ENCODE measurements around the gene HES7.

The HES7 gene

DNA sequence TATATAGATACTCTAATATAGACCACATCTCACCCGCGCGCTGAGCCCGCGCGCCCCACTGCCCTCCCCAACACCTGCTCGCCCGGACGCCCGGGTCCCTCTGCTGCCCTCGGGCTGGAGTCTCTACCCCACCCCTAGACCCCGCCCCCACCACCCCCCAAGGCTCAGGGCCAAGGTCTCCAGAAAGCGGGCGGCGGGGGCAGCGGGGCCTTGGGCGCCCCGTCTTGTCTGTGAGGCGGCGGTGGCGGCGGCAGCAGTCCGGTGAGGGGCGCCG lies 2.6 kb downstream of the HES7 start:
- Histone ChIP-seq H3K4me3 (ENCODE audit: low read depth in 1 of 2, low read length in 2 of 2) (peak overlapping the region; percentile 22 to 98; a peak in 3 of 4 replicates), H3K4me1 (ENCODE audit: insufficient read depth, low read length) (peaks cover 86% of the 10 kb centered on the region), H2AFZ (ENCODE audit: low read depth, low read length) (no peak overlapping the region), H4K20me1 (ENCODE audit: insufficient read depth, low read length) (peaks cover 30% of the 10 kb centered on the region; the same call in 1 of the 2 replicates), H3K79me2 (ENCODE audit: insufficient read depth, low read length) (no peaks in the 10 kb centered on the region), H3K4me2 (ENCODE audit: insufficient read depth, low read length) (peak overlapping the region; percentile 100), H3K27me3 (ENCODE audit: insufficient read depth, low read length, poor library complexity) (peaks cover 63% of the 10 kb centered on the region), H3K9me3 (ENCODE audit: insufficient read depth, low read length, severe bottlenecking) (no peaks in the 10 kb centered on the region), H3K9ac (ENCODE audit: low read depth, low read length) (peak overlapping the region; percentile 44), H3K36me3 (ENCODE audit: insufficient read depth, low read length) (no peaks in the 10 kb centered on the region), H3K27ac (ENCODE audit: low read length) (no peak overlapping the region)
- ATAC-seq (ENCODE audit: insufficient read depth, low read depth) (no peak), DNase-seq (no peak)
- TF ChIP-seq, protein P1, sequence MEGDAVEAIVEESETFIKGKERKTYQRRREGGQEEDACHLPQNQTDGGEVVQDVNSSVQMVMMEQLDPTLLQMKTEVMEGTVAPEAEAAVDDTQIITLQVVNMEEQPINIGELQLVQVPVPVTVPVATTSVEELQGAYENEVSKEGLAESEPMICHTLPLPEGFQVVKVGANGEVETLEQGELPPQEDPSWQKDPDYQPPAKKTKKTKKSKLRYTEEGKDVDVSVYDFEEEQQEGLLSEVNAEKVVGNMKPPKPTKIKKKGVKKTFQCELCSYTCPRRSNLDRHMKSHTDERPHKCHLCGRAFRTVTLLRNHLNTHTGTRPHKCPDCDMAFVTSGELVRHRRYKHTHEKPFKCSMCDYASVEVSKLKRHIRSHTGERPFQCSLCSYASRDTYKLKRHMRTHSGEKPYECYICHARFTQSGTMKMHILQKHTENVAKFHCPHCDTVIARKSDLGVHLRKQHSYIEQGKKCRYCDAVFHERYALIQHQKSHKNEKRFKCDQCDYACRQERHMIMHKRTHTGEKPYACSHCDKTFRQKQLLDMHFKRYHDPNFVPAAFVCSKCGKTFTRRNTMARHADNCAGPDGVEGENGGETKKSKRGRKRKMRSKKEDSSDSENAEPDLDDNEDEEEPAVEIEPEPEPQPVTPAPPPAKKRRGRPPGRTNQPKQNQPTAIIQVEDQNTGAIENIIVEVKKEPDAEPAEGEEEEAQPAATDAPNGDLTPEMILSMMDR (IDR thresholded peaks at IDR 0.05; ENCODE audit: borderline replicate concordance, extremely low read depth, low read length, poor library complexity, severe bottlenecking), result no peak
- TF ChIP-seq EZH2 (IDR thresholded peaks at IDR 0.05; ENCODE audit: borderline replicate concordance, low read depth, low read length, severe bottlenecking), result no peak

DNA sequence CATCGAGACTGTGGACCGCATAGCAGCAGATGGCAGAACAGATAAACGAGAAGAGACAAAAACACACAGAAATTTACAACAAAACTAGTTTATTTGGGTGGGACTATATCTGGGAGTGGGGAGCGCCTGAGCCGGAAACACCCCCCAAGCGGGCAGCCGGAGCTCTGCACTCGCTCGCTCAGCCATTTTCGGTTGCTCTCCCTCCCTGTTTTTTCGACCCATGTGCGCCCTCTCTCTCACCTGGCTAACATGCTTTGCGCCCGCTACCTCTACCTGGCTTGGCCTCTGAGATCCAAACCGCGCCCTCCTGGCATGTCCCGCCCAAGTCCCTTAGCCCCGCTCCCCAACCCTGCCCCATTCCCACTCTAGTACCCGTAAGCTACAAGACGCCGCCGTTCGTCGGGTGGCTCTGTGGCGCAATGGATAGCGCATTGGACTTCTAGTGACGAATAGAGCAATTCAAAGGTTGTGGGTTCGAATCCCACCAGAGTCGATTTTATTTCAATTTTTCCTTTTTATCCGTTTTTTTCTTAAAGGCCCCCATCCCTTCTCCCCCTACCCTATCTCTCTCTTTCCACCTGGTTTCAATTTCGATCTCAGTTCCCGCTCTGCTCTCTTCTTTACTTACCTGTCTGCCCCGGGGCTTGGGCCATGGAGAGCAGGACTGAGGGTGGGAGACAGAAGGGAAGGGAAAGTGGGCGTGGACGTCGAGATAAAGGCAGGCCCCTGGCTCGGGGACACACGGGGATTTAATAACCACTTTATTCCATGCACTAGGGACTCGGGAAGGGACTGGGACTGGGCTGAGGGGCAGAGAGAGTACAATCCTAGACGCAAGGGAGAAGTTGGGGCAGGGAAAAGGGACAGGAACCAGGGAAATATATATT lies 3.1 kb downstream of the HES7 start:
- ATAC-seq (ENCODE audit: insufficient read depth, low read depth) (peak; percentile 23), DNase-seq (peak; percentile 70)
- TF ChIP-seq, protein P1 (IDR thresholded peaks at IDR 0.05; ENCODE audit: borderline replicate concordance, extremely low read depth, low read length, poor library complexity, severe bottlenecking), result peak; percentile 56
- no peak for TF ChIP-seq EZH2 (IDR thresholded peaks at IDR 0.05; ENCODE audit: borderline replicate concordance, low read depth, low read length, severe bottlenecking)
- peak overlapping the region; percentile 22 to 98; a peak in 3 of 4 replicates for H3K4me3 ChIP-seq (ENCODE audit: low read depth in 1 of 2, low read length in 2 of 2)
- H3K9me3 ChIP-seq (ENCODE audit: insufficient read depth, low read length, severe bottlenecking), result no peaks in the 10 kb centered on the region
- no peaks in the 10 kb centered on the region for H3K36me3 ChIP-seq (ENCODE audit: insufficient read depth, low read length)
- peak overlapping the region; percentile 5 for H3K27ac ChIP-seq (ENCODE audit: low read length)
- peaks cover 81% of the 10 kb centered on the region for H3K4me1 ChIP-seq (ENCODE audit: insufficient read depth, low read length)
- peak overlapping the region; percentile 44 for H3K9ac ChIP-seq (ENCODE audit: low read depth, low read length)
- peaks cover 30% of the 10 kb centered on the region; the same call in 1 of the 2 replicates for H4K20me1 ChIP-seq (ENCODE audit: insufficient read depth, low read length)
- H3K4me2 ChIP-seq (ENCODE audit: insufficient read depth, low read length), result peak overlapping the region; percentile 100
- H3K27me3 ChIP-seq (ENCODE audit: insufficient read depth, low read length, poor library complexity), result peaks cover 69% of the 10 kb centered on the region
- H2AFZ ChIP-seq (ENCODE audit: low read depth, low read length), result peak overlapping the region; percentile 44; the same call in 1 of the 2 replicates
- no peaks in the 10 kb centered on the region for H3K79me2 ChIP-seq (ENCODE audit: insufficient read depth, low read length)

DNA sequence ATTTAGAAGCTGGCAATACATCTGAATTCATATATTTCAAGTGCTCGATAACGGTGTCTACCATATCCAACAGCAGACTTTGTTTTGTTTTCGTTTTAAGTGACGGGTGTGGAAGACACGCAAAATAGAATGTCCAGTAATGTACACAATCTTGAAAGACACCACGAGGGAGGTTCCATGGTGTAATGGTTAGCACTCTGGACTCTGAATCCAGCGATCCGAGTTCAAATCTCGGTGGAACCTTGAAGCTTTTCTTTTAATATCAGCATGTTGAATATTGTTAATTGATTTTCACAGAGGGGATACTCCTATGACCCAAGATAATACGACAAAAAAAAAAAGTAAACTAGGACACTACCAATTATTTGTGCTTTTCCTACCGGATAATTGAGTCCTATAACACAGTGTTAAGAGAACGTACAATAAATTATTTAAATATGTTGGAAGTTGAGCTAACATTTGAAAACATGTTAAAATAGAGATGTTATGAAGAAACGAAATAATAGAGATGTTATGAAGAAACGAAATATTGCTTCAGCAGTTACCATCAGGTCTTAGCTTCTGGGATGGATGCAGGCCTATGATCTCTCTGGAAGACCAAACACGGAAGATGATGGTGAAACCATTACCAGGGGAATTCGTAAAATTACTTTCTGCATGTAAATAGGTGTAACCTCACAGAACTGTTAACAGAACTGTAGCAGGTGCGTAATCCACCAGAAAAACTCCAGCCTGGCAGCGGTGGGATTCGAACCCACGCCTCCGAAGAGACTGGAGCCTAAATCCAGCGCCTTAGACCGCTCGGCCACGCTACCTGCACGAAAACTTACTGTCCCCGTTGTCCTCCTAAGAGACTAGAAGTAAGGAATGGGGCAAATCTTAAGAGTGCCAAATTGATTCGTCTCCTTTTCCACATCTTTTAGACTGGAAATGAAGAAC lies 4.1 kb downstream of the HES7 start:
- Histone ChIP-seq H3K9me3 (ENCODE audit: insufficient read depth, low read length, severe bottlenecking) (no peaks in the 10 kb centered on the region), H3K4me3 (ENCODE audit: low read depth in 1 of 2, low read length in 2 of 2) (peak overlapping the region; percentile 83 to 98), H3K79me2 (ENCODE audit: insufficient read depth, low read length) (no peaks in the 10 kb centered on the region), H2AFZ (ENCODE audit: low read depth, low read length) (peak overlapping the region; percentile 44; the same call in 1 of the 2 replicates), H3K9ac (ENCODE audit: low read depth, low read length) (peak overlapping the region; percentile 76), H3K27me3 (ENCODE audit: insufficient read depth, low read length, poor library complexity) (peaks cover 71% of the 10 kb centered on the region), H3K4me2 (ENCODE audit: insufficient read depth, low read length) (peak overlapping the region; percentile 100), H4K20me1 (ENCODE audit: insufficient read depth, low read length) (peaks cover 24% of the 10 kb centered on the region; the same call in 1 of the 2 replicates), H3K27ac (ENCODE audit: low read length) (peak overlapping the region; percentile 74), H3K36me3 (ENCODE audit: insufficient read depth, low read length) (no peaks in the 10 kb centered on the region), H3K4me1 (ENCODE audit: insufficient read depth, low read length) (peaks cover 73% of the 10 kb centered on the region)
- no peak for TF ChIP-seq EZH2 (IDR thresholded peaks at IDR 0.05; ENCODE audit: borderline replicate concordance, low read depth, low read length, severe bottlenecking)
- ATAC-seq (ENCODE audit: insufficient read depth, low read depth) (peak; percentile 47), DNase-seq (peak; percentile 90)
